ENCODE data around the gene MYO5B. TPM values are rescaled to one million over a fixed set of nuclear protein-coding genes. Genes with fewer than 3 reads are reported as not detected.
A peak's percentile ranks its signal among the peaks of the same experiment; 100 is the strongest.

Gene MYO5B
- total RNA-seq, 1 donor from 2014 or later: 14.7 TPM

- no peak for DNase-seq (ENCODE audit: low read depth)
Measured at GRCh38 chr18:49859725-49860124, 335.2 kb downstream of the MYO5B start.

- DNase-seq (ENCODE audit: low read depth): no peak
Measured at GRCh38 chr18:49859021-49859359, 336.0 kb downstream of the MYO5B start.

- peak; percentile 75 for DNase-seq (ENCODE audit: low read depth)
Measured at GRCh38 chr18:49858309-49859020, 336.5 kb downstream of the MYO5B start.

- DNase-seq (ENCODE audit: low read depth): no peak
Measured at GRCh38 chr18:49857708-49858107, 337.2 kb downstream of the MYO5B start.

GRCh38 chr18:49856496-49856895 lies 338.5 kb downstream of the MYO5B start:
- no peak for DNase-seq (ENCODE audit: low read depth)

GRCh38 chr18:49855711-49856415 lies 339.1 kb downstream of the MYO5B start:
- no peak for DNase-seq (ENCODE audit: low read depth)

- no peak for DNase-seq (ENCODE audit: low read depth)
Measured at GRCh38 chr18:49854681-49855080, 340.3 kb downstream of the MYO5B start.

- no peak for DNase-seq (ENCODE audit: low read depth)
Measured at GRCh38 chr18:49853436-49853835, 341.5 kb downstream of the MYO5B start.

GRCh38 chr18:49853011-49853410 lies 341.9 kb downstream of the MYO5B start:
- no peak for DNase-seq (ENCODE audit: low read depth)

GRCh38 chr18:49851624-49852023 lies 343.3 kb downstream of the MYO5B start:
- DNase-seq (ENCODE audit: low read depth): no peak

GRCh38 chr18:49850636-49851035 lies 344.3 kb downstream of the MYO5B start:
- DNase-seq (ENCODE audit: low read depth): no peak

- peak; percentile 96 for DNase-seq (ENCODE audit: low read depth)
Measured at GRCh38 chr18:49849331-49850217, 345.4 kb downstream of the MYO5B start.

GRCh38 chr18:49848115-49848514 lies 346.8 kb downstream of the MYO5B start:
- no peak for DNase-seq (ENCODE audit: low read depth)

GRCh38 chr18:49847524-49847923 lies 347.4 kb downstream of the MYO5B start:
- DNase-seq (ENCODE audit: low read depth): no peak

GRCh38 chr18:49846718-49847470 lies 348.1 kb downstream of the MYO5B start:
- DNase-seq (ENCODE audit: low read depth): no peak

GRCh38 chr18:49846361-49846662 lies 348.6 kb downstream of the MYO5B start:
- peak; percentile 66 for DNase-seq (ENCODE audit: low read depth)

GRCh38 chr18:49845629-49846360 lies 349.2 kb downstream of the MYO5B start:
- DNase-seq (ENCODE audit: low read depth): peak; percentile 68

- no peak for DNase-seq (ENCODE audit: low read depth)
Measured at GRCh38 chr18:49844903-49845302, 350.0 kb downstream of the MYO5B start.

GRCh38 chr18:49843778-49844625 lies 350.9 kb downstream of the MYO5B start:
- DNase-seq (ENCODE audit: low read depth): peak; percentile 95

GRCh38 chr18:49843131-49843530 lies 351.8 kb downstream of the MYO5B start:
- no peak for DNase-seq (ENCODE audit: low read depth)
